IPS-NIHi11 (cell line): ENCODE results near the gene PRXL2A.
"Not testable (repeated sequence)": the region's sequence is repeated elsewhere in the genome, so short reads cannot be mapped to it uniquely, and the experiment has no call there.

Experiments used
- DNase-seq: peaks from one replicate; pipeline ENCODE4 v3.0.0; 2012; ENCODE audit warnings: mixed read lengths, low spot score

PRXL2A gene

GRCh38 chr10:80411681-80412220, 3.4 kb downstream of the PRXL2A start:
- no peak for DNase-seq

DNA sequence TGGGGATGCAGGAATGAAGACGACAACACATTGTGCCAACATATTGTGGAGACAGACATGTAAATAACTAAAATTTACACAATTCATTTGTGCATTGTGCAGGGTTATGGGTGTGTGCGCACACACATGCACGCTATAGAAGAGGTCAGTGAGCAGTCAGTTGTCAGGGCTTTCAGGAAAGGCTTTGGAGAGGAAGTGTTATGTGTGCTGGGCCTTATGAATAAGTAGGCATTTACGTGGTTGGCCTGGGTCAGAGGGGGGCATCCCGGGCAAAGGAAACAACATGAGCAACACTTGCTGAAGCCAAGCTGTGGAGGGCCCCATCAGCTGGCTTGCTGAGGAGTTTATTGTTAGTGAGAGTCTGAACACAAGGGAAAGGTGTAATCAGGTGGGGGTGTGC, 4.1 kb downstream of the PRXL2A start:
- no peak for DNase-seq

DNA sequence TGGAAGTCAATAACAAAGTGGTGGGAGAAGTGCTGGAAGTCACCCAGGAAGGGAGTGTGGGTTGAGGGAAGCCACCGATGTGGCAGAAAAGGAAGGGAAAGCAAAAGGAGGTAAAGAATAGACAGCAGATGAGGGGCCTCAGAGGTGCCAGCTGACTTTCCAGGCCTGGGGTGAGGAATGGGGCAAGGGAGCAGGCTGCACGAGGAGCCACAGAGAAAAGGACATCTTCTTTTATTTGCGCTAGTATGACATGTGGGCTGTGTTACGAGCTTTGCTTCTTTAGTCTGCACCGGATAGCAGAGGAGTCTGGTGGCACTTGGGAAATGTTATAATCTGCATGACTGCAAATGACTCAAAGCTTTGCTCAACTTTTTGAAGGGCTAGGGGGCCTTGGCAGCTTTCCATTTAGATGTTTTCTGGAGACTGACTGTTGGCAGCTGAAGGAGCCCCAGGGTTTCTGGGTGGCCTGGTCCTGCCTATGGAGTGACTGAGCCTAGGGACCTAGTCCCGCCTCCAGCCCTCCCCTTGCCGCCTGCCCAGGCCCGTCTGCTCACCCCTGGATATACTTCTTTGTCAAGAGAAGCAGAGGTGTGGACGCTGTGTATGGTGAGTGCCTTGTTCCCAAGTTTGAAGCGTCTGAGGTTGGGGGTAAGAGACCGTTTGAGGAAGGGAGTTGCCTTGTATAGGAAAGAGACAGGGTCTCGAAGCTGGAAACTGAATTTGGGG, 5.1 kb downstream of the PRXL2A start:
- peak; percentile 29 for DNase-seq

DNA sequence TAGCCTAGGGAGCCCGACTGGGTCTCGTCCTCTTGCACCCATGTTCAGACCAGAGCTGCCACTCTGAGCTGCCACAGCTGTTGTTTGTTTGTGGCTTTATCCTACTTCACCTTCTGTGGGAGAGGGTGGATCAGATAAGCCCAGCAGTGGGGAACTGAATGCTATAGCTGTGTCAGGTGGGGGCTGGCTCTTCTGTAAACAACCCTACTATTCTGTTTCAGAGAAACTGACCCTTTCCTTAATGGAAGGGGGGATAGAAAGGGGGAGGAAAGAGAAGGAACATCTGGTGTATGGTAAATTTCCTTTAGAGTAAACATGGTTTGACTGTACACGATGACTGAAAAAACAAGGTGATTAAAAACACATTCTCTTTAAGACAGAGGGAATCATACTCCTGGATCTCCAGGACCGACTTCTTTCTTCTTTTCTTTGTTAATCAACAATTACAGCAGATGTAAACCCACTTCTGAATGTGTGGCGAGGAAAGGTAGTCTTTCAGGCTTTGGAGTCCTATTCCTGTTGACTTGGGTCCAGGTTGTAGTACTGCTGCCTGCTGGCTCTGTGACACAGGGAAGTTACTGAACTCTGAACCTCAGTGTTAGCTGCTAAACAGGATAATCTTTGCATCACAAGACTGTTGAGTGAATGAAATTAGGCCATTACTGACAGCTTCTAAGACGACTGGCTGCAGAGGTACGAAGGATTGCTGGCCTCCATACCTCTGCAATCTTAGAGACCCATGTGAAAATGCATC, 6.0 kb downstream of the PRXL2A start:
- DNase-seq, result no peak

DNA sequence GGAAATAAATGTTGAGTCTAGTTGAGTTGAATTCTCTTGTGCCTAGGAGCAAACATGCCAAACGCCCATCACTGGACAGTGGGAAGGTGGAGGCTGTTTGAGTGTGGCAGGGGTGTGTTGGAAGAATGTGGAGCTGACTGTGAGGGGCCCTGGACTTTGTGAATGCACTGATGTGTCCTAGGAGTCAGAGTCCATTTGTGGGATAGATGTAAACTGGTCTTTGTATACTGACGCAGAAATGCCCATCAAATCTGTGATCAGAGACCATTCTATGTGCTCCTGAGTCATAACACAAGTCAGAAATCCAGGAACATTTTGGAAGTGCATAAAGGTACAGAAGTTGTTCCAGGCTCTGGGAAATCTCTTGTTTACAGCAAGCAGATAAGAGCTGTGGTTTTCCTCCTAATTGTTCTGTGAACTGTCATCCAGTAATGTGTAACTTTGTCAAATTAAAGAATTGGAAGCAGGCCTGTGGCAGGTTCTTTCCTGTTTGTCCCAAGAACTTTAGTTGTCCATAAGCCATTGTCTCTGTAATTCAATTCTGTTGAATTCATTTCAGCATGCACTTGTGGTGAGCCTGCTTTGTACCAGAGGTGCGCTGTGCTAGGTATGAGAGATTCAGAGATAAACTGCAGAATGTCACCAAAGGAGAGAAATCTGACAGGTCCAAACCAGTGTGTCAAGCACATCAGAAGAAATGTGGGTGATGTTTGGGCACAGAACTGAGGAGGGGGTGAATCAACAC, 7.6 kb downstream of the PRXL2A start:
- no peak for DNase-seq

GRCh38 chr10:80416479-80417098, 8.2 kb downstream of the PRXL2A start:
- no peak for DNase-seq

GRCh38 chr10:80417256-80417655, 8.9 kb downstream of the PRXL2A start:
- not testable (repeated sequence) for DNase-seq

DNA sequence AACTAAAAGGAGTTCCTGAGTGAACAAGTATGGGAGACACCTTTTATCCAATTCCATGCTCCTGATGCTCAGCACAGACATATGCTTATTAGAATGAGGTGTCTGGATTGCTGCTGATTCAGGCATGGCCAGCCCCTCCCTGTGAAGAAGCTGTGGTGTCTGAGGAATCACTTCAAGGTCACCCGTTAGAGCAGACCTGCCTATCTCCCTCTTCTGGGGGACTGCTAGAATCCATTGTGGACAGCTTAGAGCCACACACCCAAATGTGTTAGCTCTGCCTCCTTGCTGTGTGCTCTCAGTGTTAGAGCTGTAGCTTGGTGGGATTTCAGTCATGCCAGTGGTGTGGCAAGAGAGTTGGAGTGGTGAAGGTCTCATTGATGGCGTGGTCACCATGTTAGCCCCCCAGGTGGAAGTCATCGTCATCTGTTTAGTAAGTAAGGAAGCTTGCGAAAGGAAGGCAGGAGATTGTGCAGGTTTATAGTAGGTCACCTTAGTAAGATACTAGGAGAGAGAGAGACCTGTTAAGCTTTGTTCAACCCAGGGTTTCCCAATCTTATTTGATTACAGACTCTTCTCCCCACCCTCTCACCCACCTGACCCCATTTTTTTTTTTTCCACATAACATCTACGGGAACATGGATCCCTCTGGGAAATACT, 12.8 kb downstream of the PRXL2A start:
- no peak for DNase-seq

- DNase-seq, result no peak
These were observed 13.6 kb downstream of the PRXL2A start for GRCh38 chr10:80421707-80422536.

DNA sequence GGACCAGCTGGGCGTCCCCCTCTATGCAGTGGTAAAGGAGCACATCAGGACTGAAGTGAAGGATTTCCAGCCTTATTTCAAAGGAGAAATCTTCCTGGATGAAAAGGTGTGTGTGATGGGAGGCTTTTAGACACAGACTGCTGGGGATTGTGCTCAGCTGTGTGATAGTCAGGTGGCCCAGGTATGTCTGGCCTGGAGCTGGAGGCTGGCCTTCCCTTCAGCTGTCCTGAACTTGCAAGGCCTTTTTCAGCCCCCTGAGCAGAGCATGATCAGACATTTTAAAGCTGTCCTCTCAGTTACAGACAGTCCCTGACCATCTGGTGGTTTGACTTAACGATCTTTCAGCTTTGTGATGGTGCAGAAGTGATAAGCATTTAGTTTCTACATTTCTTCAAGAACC, 17.6 kb downstream of the PRXL2A start:
- no peak for DNase-seq

DNA sequence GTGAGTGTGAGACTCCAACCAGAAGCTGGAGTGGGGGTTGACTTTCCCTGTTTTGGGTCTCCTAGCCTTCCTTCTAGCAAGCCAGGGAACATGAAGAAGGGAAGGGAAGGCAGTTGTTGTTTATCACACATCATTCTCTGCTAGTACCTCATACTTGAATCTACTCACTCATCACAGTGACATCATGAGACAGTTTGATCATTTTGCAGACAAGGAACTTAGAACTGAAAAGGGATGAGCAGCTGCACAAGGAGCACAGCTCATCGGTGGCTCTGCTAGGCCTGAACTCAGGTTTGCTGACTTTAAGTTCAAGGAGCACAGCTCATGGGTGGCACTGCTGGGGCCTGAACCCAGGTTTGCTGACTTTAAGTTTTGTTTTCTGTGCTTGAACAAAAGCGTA, 19.2 kb downstream of the PRXL2A start:
- no peak for DNase-seq

- DNase-seq, result peak; percentile 36
These were observed 21.2 kb downstream of the PRXL2A start for GRCh38 chr10:80429521-80429973.

DNA sequence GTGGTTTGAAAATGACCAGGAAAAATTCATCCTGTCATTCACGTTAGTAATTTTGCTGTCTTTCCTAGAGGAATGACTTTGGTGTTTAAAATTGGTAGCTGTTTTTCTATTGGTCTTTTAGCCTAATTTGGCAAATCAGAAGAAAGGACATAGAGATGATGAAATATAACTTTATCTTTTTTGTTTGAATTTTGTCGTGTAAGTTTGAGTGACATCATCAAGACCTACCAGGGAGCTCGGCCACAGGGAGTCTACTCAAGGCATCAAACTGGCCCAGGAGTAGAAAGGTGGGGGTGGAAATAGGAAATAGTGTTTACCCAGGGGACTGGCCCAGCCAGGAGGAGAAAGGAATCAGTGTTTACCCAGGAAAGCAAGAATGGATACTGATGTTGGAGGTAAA, 24.8 kb downstream of the PRXL2A start:
- DNase-seq, result no peak

- DNase-seq, result no peak
These were observed 28.2 kb downstream of the PRXL2A start for GRCh38 chr10:80436446-80437098.

- peak; percentile 35 for DNase-seq
These were observed 28.9 kb downstream of the PRXL2A start for GRCh38 chr10:80437227-80437626.

DNA sequence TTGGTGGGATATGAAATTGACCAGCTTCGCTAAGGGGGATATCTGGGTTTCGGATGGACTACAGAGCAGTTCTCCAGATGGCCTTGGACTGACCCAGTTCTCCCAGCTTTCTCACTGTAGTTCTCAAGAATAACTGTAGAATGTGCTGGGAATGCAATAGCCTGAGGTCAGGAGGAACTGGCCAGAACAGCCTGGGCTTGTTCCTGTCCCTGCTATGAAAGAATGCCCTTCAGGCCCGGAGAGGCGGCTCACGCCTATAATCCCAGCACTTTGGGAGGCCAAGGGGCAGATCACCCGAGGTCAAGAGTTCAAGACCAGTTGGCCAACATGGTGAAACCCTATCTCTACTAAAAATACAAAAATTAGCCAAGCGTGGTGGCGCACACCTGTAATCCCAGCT, 33.5 kb downstream of the PRXL2A start:
- DNase-seq, result no peak

GRCh38 chr10:80442879-80443278, 34.5 kb downstream of the PRXL2A start:
- no peak for DNase-seq

GRCh38 chr10:80443531-80443974, 35.2 kb downstream of the PRXL2A start:
- peak; percentile 33 for DNase-seq

DNA sequence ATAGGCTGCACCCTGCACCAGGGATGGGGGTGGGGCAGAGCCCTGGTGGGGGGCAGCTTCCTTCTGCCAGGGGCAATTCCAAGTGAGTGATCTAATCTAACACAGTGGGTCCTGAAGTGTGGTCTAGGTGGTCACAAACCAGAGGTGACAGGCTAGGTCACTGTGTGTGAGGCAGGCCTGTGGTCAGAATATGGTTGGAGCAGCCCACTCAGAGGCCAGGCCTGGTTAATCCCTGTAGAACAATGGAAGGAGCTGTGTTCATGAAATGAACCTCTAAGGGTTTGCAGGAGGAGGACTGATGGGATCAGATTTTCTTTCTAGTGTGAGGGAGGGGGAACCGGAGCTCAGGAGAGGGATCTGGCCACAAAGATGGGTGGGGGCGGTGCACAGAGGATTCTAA, 35.8 kb downstream of the PRXL2A start:
- DNase-seq, result no peak
